Upper lobe of right lung (tissue), 1 donor: ENCODE data around the gene POU4F3. TPM values are rescaled to one million over a fixed set of nuclear protein-coding genes. Genes with fewer than 3 reads are reported as not detected.
A peak's percentile ranks its signal among the peaks of the same experiment; 100 is the strongest.

Source experiments
- ATAC-seq: fragments of 200-7000 bp; cut with Tn5 transposase; one replicate; pipeline ENCODE4 v1.9.1; 2020; ENCODE audit warnings: mild to moderate bottlenecking, moderate library complexity
- DNase-seq: peaks from one replicate; pipeline ENCODE4 v3.0.0-alpha.2; 2020
- H3K27ac ChIP-seq: fragments of 200-600 bp; one replicate; pipeline ENCODE4 v1.8.0; 2022
- H3K27me3 ChIP-seq: fragments of 200-600 bp; one replicate; pipeline ENCODE4 v1.8.0; 2022; ENCODE audit warnings: mild to moderate bottlenecking
- H3K36me3 ChIP-seq: fragments of 200-600 bp; one replicate; pipeline ENCODE4 v1.8.0; 2022
- H3K4me1 ChIP-seq: fragments of 200-600 bp; one replicate; pipeline ENCODE4 v1.8.0; 2022
- H3K4me3 ChIP-seq: fragments of 200-600 bp; one replicate; pipeline ENCODE4 v1.8.0; 2022; ENCODE audit warnings: mild to moderate bottlenecking
- H3K9me3 ChIP-seq: fragments of 200-600 bp; one replicate; pipeline ENCODE4 v1.8.0; 2022
- CTCF ChIP-seq: fragments of 200-600 bp; IDR thresholded peaks from one replicate; pipeline ENCODE4 v1.8.0; 2022; ENCODE audit warnings: antibody characterized with exemption
- intact Hi-C: fragments of 100-400 bp; cut with DNase I; formaldehyde crosslinking; loops from one replicate; pipeline ENCODE4 v1.11.0; 2022
- total RNA-seq: library from RNA; stranded (reverse); fragmentation: NEBNext Ultra II Directional; extraction: Animal tissue kit (Norgen Biotek cat#: 25700); gene quantifications from one replicate; pipeline ENCODE4 v1.2.1, GENCODE V29; 2021
- donor health status: DM: no; HTN: yes; CAD: no; lungs with severe emphysema.

POU4F3 gene
- total RNA-seq, 1 donor from 2014 or later = not detected

GRCh38 chr5:146340260-146341081 lies 1.8 kb downstream of the POU4F3 start:
- Histone ChIP-seq H3K27ac (no peak overlapping the region), H3K4me1 (peaks cover 12% of the 10 kb centered on the region), H3K27me3 (peaks cover 96% of the 10 kb centered on the region), H3K36me3 (no peaks in the 10 kb centered on the region), H3K4me3 (no peak overlapping the region), H3K9me3 (no peaks in the 10 kb centered on the region)
- intact Hi-C loops = no loop called here
- TF ChIP-seq CTCF = no peak
- peak; percentile 72 for DNase-seq
- ATAC-seq = peak; percentile 47

GRCh38 chr5:146341854-146342253 lies 3.2 kb downstream of the POU4F3 start:
- peaks cover 96% of the 10 kb centered on the region for H3K27me3 ChIP-seq
- ATAC-seq (no peak), DNase-seq (no peak)
- peaks cover 15% of the 10 kb centered on the region for H3K4me1 ChIP-seq
- no peaks in the 10 kb centered on the region for H3K36me3 ChIP-seq
- no peak overlapping the region for H3K27ac ChIP-seq
- H3K9me3 ChIP-seq = no peaks in the 10 kb centered on the region
- intact Hi-C loops = no loop called here
- no peak for TF ChIP-seq CTCF
- H3K4me3 ChIP-seq = no peak overlapping the region

GRCh38 chr5:146342519-146342881 lies 3.9 kb downstream of the POU4F3 start:
- DNase-seq = no peak
- Histone ChIP-seq H3K4me1 (peaks cover 15% of the 10 kb centered on the region), H3K36me3 (no peaks in the 10 kb centered on the region), H3K27ac (no peak overlapping the region), H3K9me3 (no peaks in the 10 kb centered on the region), H3K4me3 (no peak overlapping the region), H3K27me3 (peaks cover 96% of the 10 kb centered on the region)
- no peak for ATAC-seq
- intact Hi-C loops = no loop called here
- no peak for TF ChIP-seq CTCF

- no peak for DNase-seq
- Histone ChIP-seq H3K9me3 (no peaks in the 10 kb centered on the region), H3K27ac (no peak overlapping the region), H3K4me1 (peaks cover 15% of the 10 kb centered on the region), H3K27me3 (peaks cover 96% of the 10 kb centered on the region), H3K4me3 (no peak overlapping the region), H3K36me3 (no peaks in the 10 kb centered on the region)
- no peak for TF ChIP-seq CTCF
- intact Hi-C loops = no loop called here
- no peak for ATAC-seq
These were observed 4.5 kb downstream of the POU4F3 start for GRCh38 chr5:146342882-146343865.

- Histone ChIP-seq H3K36me3 (no peaks in the 10 kb centered on the region), H3K27ac (no peak overlapping the region), H3K4me1 (peaks cover 15% of the 10 kb centered on the region), H3K27me3 (peaks cover 96% of the 10 kb centered on the region), H3K9me3 (no peaks in the 10 kb centered on the region), H3K4me3 (peak overlapping the region; percentile 16)
- intact Hi-C loops = no loop called here
- no peak for TF ChIP-seq CTCF
- ATAC-seq = peak; percentile 13
- DNase-seq = no peak
These were observed 5.8 kb downstream of the POU4F3 start for GRCh38 chr5:146344155-146345118.
